RWPE1 (cell line): ENCODE data around the gene IL16.

ENCODE experiments used
- CTCF ChIA-PET: fragments of 350-600 bp; sonication (Branson Sonifier 250); formaldehyde crosslinking; extraction: SDS; loops from one replicate; lab custom pipeline; 2021; lab: Yijun Ruan, JAX
- POLR2A ChIA-PET: fragments of 400-600 bp; formaldehyde crosslinking; extraction: SDS; loops from one replicate; lab custom pipeline; 2020; ENCODE audit warnings: antibody characterized with exemption; ENCODE audit not compliant: low non-redundant PET; lab: Yijun Ruan, JAX
- DNase-seq: peaks from one replicate; pipeline ENCODE4 v3.0.0; 2012; ENCODE audit warnings: low spot score
- H3K27ac ChIP-seq: fragments of 450-650 bp; 2 replicates; pipeline ENCODE4 v1.5.1; 2017
- CTCF ChIP-seq: fragments of 450-650 bp; conservative IDR thresholded peaks from 2 replicates; pipeline ENCODE4 v1.5.1; 2017; ENCODE audit warnings: low read depth, mild to moderate bottlenecking

The IL16 gene

GRCh38 chr15:81277851-81278250, 81.2 kb downstream of the IL16 start:
- no peak overlapping the region for H3K27ac ChIP-seq
- DNase-seq = no peak
- POLR2A ChIA-PET = no interaction called here
- CTCF ChIA-PET = interaction anchor here (0.8 to 1.1 kb wide), 2 partner anchors 12 to 123 kb away, joined by 4 to 8 read pairs; no protein-coding TSS in a partner anchor
- TF ChIP-seq CTCF = no peak

GRCh38 chr15:81278306-81279029, 81.8 kb downstream of the IL16 start:
- TF ChIP-seq CTCF = no peak
- ChIA-PET CTCF (interaction anchor here (0.8 to 1.1 kb wide), 2 partner anchors 13 to 122 kb away, joined by 4 to 8 read pairs; no protein-coding TSS in a partner anchor), POLR2A (no interaction called here)
- no peak for DNase-seq
- H3K27ac ChIP-seq = no peak overlapping the region

GRCh38 chr15:81279621-81280485, 83.2 kb downstream of the IL16 start:
- POLR2A ChIA-PET = no interaction called here
- TF ChIP-seq CTCF = no peak
- H3K27ac ChIP-seq = peak overlapping the region; percentile 55; the same call in 1 of the 2 replicates
- DNase-seq = no peak
- CTCF ChIA-PET = interaction anchor here (1.0 to 1.3 kb wide), 4 partner anchors 14 to 131 kb away, joined by 3 to 6 read pairs (median 4); no protein-coding TSS in a partner anchor

- peak overlapping the region; percentile 55 for H3K27ac ChIP-seq
- TF ChIP-seq CTCF = no peak
- ChIA-PET CTCF (interaction anchor here (1.0 to 1.3 kb wide), 2 partner anchors 13 to 15 kb away, joined by 3 to 4 read pairs; no protein-coding TSS in a partner anchor), POLR2A (no interaction called here)
- DNase-seq = no peak
These were observed 84.2 kb downstream of the IL16 start for GRCh38 chr15:81280696-81281455.

- ChIA-PET CTCF (interaction anchor here (1.3 kb wide), 1 partner anchor 15 kb away, joined by 4 read pairs; no protein-coding TSS in a partner anchor), POLR2A (no interaction called here)
- DNase-seq = no peak
- no peak for TF ChIP-seq CTCF
- H3K27ac ChIP-seq = peak overlapping the region; percentile 55; the same call in 1 of the 2 replicates
These were observed 84.7 kb downstream of the IL16 start for GRCh38 chr15:81281456-81281735.
